H1 (cell line): ENCODE measurements around the gene TMEM63A. TPM values are rescaled to one million over a fixed set of nuclear protein-coding genes. Genes with fewer than 3 reads are reported as not detected.
"Not testable (repeated sequence)": the region's sequence is repeated elsewhere in the genome, so short reads cannot be mapped to it uniquely, and the experiment has no call there.

Experiments
- CTCF ChIA-PET: fragments of 300-600 bp; sonication (Branson Sonifier 250); formaldehyde crosslinking; loops from one replicate; lab custom pipeline; 2021; ENCODE audit not compliant: partially characterized antibody; lab: Charles Lee
- POLR2A ChIA-PET: fragments of 300-600 bp; sonication (Branson Sonifier 250); formaldehyde crosslinking; loops from one replicate; lab custom pipeline; 2021; ENCODE audit warnings: inconsistent platforms; ENCODE audit not compliant: partially characterized antibody; lab: Charles Lee
- DNase-seq, 2 experiments: peaks; one replicate each; pipeline versions ENCODE4 v3.0.0 to v3.0.0-alpha.2; 2010 to 2022; ENCODE audit warnings: low spot score in 2 of 2, low read depth in 1 of 2, mixed read lengths in 1 of 2
- FAIRE-seq: peaks from 2 replicates; lab custom pipeline; 2011; peaks lifted over from hg19 to GRCh38; lab: Jason Lieb, UNC
- H2AFZ ChIP-seq: 2 replicates; pipeline ENCODE4 v1.8.1; 2012; ENCODE audit warnings: low read length, inconsistent platforms
- H2AK5ac ChIP-seq: 2 replicates; pipeline ENCODE4 v1.6.1; 2013; ENCODE audit warnings: low read depth, low read length
- H2BK120ac ChIP-seq: replicated peaks from 2 replicates; pipeline ENCODE3; 2013; ENCODE audit warnings: low read depth, low read length, inconsistent platforms
- H2BK12ac ChIP-seq: 2 replicates; pipeline ENCODE4 v1.6.1; 2013; ENCODE audit warnings: low read depth, low read length
- H2BK15ac ChIP-seq: 2 replicates; pipeline ENCODE4 v1.6.1; 2013; ENCODE audit warnings: low read length
- H2BK20ac ChIP-seq: 2 replicates; pipeline ENCODE4 v1.6.1; 2013; ENCODE audit warnings: low read length
- H2BK5ac ChIP-seq: 2 replicates; pipeline ENCODE4 v1.6.1; 2013; ENCODE audit warnings: low read depth, low read length
- H3K14ac ChIP-seq: 2 replicates; pipeline ENCODE4 v1.6.1; 2013; ENCODE audit warnings: inconsistent platforms; ENCODE audit not compliant: insufficient read length
- H3K18ac ChIP-seq: 2 replicates; pipeline ENCODE4 v1.6.1; 2013; ENCODE audit warnings: low read length; ENCODE audit errors: extremely low read depth
- H3K23ac ChIP-seq: 2 replicates; pipeline ENCODE4 v1.6.1; 2013; ENCODE audit warnings: inconsistent platforms; ENCODE audit not compliant: insufficient read length
- H3K23me2 ChIP-seq: 2 replicates; pipeline ENCODE4 v1.6.1; 2013; ENCODE audit warnings: low read depth, low read length
- H3K27ac ChIP-seq: 2 replicates; pipeline ENCODE4 v1.6.1; 2011; ENCODE audit warnings: low read depth, low read length, inconsistent platforms
- H3K27me3 ChIP-seq, 4 experiments: replicated peaks in 1 of 4; 1 replicate in 1 of 4; 2 replicates in 3 of 4; pipeline versions ENCODE4 v1.6.1 to v1.8.1; 2011 to 2013; ENCODE audit warnings: low read length in 3 of 4, mild to moderate bottlenecking in 3 of 4, inconsistent platforms in 2 of 4, mixed read lengths in 2 of 4, moderate library complexity in 1 of 4; ENCODE audit not compliant: control insufficient read depth in 3 of 4, insufficient read depth in 3 of 4; ENCODE audit errors: extremely low read depth in 1 of 4
- H3K36me3 ChIP-seq, 4 experiments: 2 replicates each; pipeline versions ENCODE4 v1.6.1 to v1.8.1; 2011 to 2013; ENCODE audit warnings: mild to moderate bottlenecking in 4 of 4, low read length in 3 of 4, moderate library complexity in 2 of 4, control low read depth in 1 of 4, inconsistent platforms in 1 of 4; ENCODE audit not compliant: insufficient read depth in 4 of 4, control insufficient read depth in 2 of 4
- H3K4ac ChIP-seq: replicated peaks from 2 replicates; pipeline ENCODE3; 2013; ENCODE audit warnings: low read length, low read depth, mixed read lengths, inconsistent platforms; ENCODE audit not compliant: insufficient read length
- H3K4me1 ChIP-seq, 4 experiments: replicated peaks in 1 of 4; 1 replicate in 1 of 4; 2 replicates in 3 of 4; pipeline versions ENCODE4 v1.6.1 to v1.8.1; 2011 to 2013; ENCODE audit warnings: low read length in 3 of 4, inconsistent platforms in 2 of 4, mixed read lengths in 1 of 4; ENCODE audit not compliant: insufficient read depth in 4 of 4, control insufficient read depth in 3 of 4
- H3K4me2 ChIP-seq, 2 experiments: 2 replicates each; pipeline versions ENCODE4 v1.6.1 to v1.8.1; 2011 to 2013; ENCODE audit warnings: low read depth in 2 of 2, low read length in 2 of 2, control low read depth in 1 of 2, inconsistent platforms in 1 of 2, mild to moderate bottlenecking in 1 of 2; ENCODE audit not compliant: insufficient read depth in 1 of 2
- H3K4me3 ChIP-seq, 4 experiments: fragments of 200-600, 300-600 bp in 1 of 4; sonication (generic), shearing (Covaris generic), sonication (Bioruptor Twin) in 1 of 4; 2 replicates each; pipeline versions ENCODE4 v1.5.1 to v1.8.1; 2011 to 2016; ENCODE audit warnings: low read length in 4 of 4, low read depth in 3 of 4, control low read depth in 2 of 4, inconsistent platforms in 2 of 4, mild to moderate bottlenecking in 2 of 4, mixed read lengths in 1 of 4, moderate library complexity in 1 of 4; ENCODE audit not compliant: insufficient read depth in 2 of 4; ENCODE audit errors: extremely low read depth in 1 of 4
- H3K56ac ChIP-seq: replicated peaks from 2 replicates; pipeline ENCODE3; 2013; ENCODE audit warnings: low read depth, mild to moderate bottlenecking, mixed read lengths, low read length, inconsistent platforms; ENCODE audit not compliant: insufficient read length
- H3K79me1 ChIP-seq: 2 replicates; pipeline ENCODE4 v1.6.1; 2013; ENCODE audit warnings: low read depth, low read length, control low read depth
- H3K79me2 ChIP-seq, 2 experiments: 2 replicates each; pipeline versions ENCODE4 v1.6.1 to v1.8.1; 2012 to 2013; ENCODE audit warnings: low read length in 2 of 2, mild to moderate bottlenecking in 2 of 2, inconsistent platforms in 1 of 2; ENCODE audit not compliant: insufficient read depth in 2 of 2, control insufficient read depth in 1 of 2
- H3K9ac ChIP-seq, 4 experiments: replicated peaks in 1 of 4; 1 replicate in 1 of 4; 2 replicates in 3 of 4; pipeline versions ENCODE4 v1.6.1 to v1.8.1; 2011 to 2013; ENCODE audit warnings: low read depth in 3 of 4, low read length in 3 of 4, control low read depth in 2 of 4, mild to moderate bottlenecking in 2 of 4, moderate library complexity in 2 of 4, inconsistent platforms in 1 of 4; ENCODE audit errors: extremely low read depth in 1 of 4
- H3K9me3 ChIP-seq, 2 experiments: 2 replicates each; pipeline versions ENCODE4 v1.6.1 to v1.8.1; 2012 to 2013; ENCODE audit warnings: mild to moderate bottlenecking in 2 of 2, moderate library complexity in 2 of 2, control low read depth in 1 of 2, inconsistent platforms in 1 of 2, low read depth in 1 of 2, low read length in 1 of 2, mixed read lengths in 1 of 2; ENCODE audit not compliant: insufficient read depth in 2 of 2
- H4K20me1 ChIP-seq, 2 experiments: replicated peaks in 1 of 2; 2 replicates each; pipeline versions ENCODE3 to v1.8.1; 2011 to 2013; ENCODE audit warnings: inconsistent platforms in 2 of 2, low read length in 2 of 2, mild to moderate bottlenecking in 1 of 2; ENCODE audit not compliant: insufficient read depth in 2 of 2, control insufficient read depth in 1 of 2
- H4K5ac ChIP-seq: 2 replicates; pipeline ENCODE4 v1.6.1; 2013; ENCODE audit warnings: low read length, low read depth, mixed read lengths, inconsistent platforms; ENCODE audit not compliant: insufficient read length
- H4K8ac ChIP-seq: 2 replicates; pipeline ENCODE4 v1.8.0; 2013; ENCODE audit warnings: mild to moderate bottlenecking, moderate library complexity, low read length, inconsistent platforms; ENCODE audit not compliant: insufficient read depth; ENCODE audit errors: extremely low read depth
- H4K91ac ChIP-seq: replicated peaks from 2 replicates; pipeline ENCODE3; 2013; ENCODE audit warnings: low read length, mixed read lengths, inconsistent platforms; ENCODE audit not compliant: insufficient read length
- WGBS, 2 experiments: shearing (Covaris generic) in 1 of 2; methylation state at CpG; one replicate each; pipeline versions ENCODE4 v1.1.6 to v1.1.7; 2013 to 2015; ENCODE audit warnings: low lambda C conversion rate in 2 of 2, mixed read lengths in 2 of 2, inconsistent platforms in 1 of 2, low coverage in 1 of 2, missing lambda C conversion rate in 1 of 2; ENCODE audit not compliant: insufficient replicate concordance in 2 of 2, insufficient coverage in 1 of 2, insufficient read length in 1 of 2; ENCODE audit errors: extremely low coverage in 1 of 2, missing lambda C conversion rate in 1 of 2; 5-methylcytosine and 5-hydroxymethylcytosine counted together
- polyA plus RNA-seq, 7 experiments: library from polyadenylated mRNA; depleted of rRNA in 3 of 7; stranded (reverse) in 5 of 7; unstranded in 2 of 7; fragments of >200 nt in 5 of 7; fragments of 200-250 nt in 2 of 7; gene quantifications; 1 replicate in 5 of 7; 2 replicates in 1 of 7; 4 replicates in 1 of 7; pipeline versions ENCODE4 v1.2.1 to v1.2.3, GENCODE V29; 2011 to 2013; ENCODE audit warnings: missing spikeins in 2 of 7, mixed read lengths in 2 of 7
- total RNA-seq: library from RNA; stranded (reverse); fragmentation: NEBNext Ultra II Directional; extraction: Animal tissue kit (Norgen Biotek cat#: 25700); gene quantifications from 2 replicates; pipeline ENCODE4 v1.2.1, GENCODE V29; 2021

TMEM63A gene
- total and polyA plus RNA-seq, 2 of the 8 experiments (the other 6 are each of a cell fraction or from before 2014, with no cell fraction given) = 26.1 to 55.4 TPM

DNA sequence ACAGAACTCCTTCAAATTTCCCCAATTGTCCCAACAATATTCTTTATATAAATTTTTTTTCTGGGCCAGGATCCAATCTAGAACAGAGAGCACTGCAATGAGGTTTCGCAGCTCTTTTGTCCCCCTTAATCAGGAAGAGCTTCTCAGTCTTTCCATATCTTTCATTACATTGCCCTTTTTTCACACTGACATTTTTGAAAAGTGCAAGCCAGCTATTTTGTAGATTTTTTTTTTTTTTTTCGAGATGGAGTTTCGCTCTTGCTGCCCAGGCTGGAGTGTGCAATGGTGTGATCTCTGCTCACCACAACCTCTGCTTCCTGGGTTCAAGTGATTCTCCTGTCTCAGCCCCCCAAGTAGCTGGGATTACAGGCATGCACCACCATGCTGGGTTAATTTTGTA, 75.4 kb downstream of the TMEM63A start:
- FAIRE-seq, H4K8ac ChIP-seq, H2BK5ac ChIP-seq, H4K5ac ChIP-seq, H3K4me1 ChIP-seq, H3K4me3 ChIP-seq, H3K56ac ChIP-seq, H3K79me2 ChIP-seq, H3K4me2 ChIP-seq, H3K23me2 ChIP-seq, H3K27me3 ChIP-seq, H2BK20ac ChIP-seq, H4K20me1 ChIP-seq, H2BK120ac ChIP-seq, DNase-seq, H4K91ac ChIP-seq, H3K9me3 ChIP-seq, H3K9ac ChIP-seq, H3K4ac ChIP-seq, H2BK15ac ChIP-seq, H2AFZ ChIP-seq, H2AK5ac ChIP-seq, H3K14ac ChIP-seq, H3K36me3 ChIP-seq, H3K23ac ChIP-seq, H3K27ac ChIP-seq, H2BK12ac ChIP-seq, H3K79me1 ChIP-seq, POLR2A ChIA-PET, H3K18ac ChIP-seq: not testable (repeated sequence)
- CTCF ChIA-PET = interaction anchor here (0.7 to 8.4 kb wide), 3 partner anchors 27 to 336 kb away, joined by 3 to 50 read pairs (median 3); partner anchors contain the start of gene SRP9
- WGBS, 2 experiments = 87% methylated on average over 1 of the region's 3 CpGs; no CpG with 5 or more reads in 1 of the 2 experiments
